NCI-H128 (cell line): Measurements from ENCODE around the gene MOSMO.

Experiments used
- DNase-seq: peaks from one replicate; lab custom pipeline; 2025; ENCODE audit not compliant: unreplicated experiment; lab: John Stamatoyannopoulos, UW

Gene MOSMO

DNA sequence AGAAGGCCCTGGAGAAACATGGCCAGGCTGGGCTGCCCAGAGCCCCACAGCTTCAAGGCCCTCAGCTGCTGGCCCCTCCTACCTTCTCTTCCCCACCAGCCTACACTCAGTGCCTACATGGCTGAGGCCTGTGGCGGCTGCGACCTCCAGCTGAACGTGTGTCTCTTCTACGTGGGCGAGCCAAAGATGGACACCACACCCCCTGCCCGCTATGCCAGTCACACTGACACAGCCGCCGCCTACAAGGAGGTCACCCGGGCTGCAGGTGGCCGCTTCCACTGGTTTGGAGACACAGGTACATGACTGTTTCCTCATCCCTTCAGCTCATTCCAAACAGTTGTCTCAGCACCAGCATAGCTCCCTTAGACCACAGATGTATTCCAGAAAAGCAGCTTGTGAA is 124.9 kb downstream of the MOSMO start:
- no peak for DNase-seq
